Esophagus muscularis mucosa (tissue), 4 donors: ENCODE data around the gene MAPKAP1. TPM values are rescaled to one million over a fixed set of nuclear protein-coding genes. Genes with fewer than 3 reads are reported as not detected.
"Not testable (repeated sequence)": the region's sequence is repeated elsewhere in the genome, so short reads cannot be mapped to it uniquely, and the experiment has no call there.

Experiments used
- DNase-seq: peaks from one replicate; pipeline ENCODE4 v3.0.0-alpha.2; 2017; ENCODE audit errors: extremely low spot score
- H3K27ac ChIP-seq, 4 donors: fragments of 200-600 bp; sonication (generic); replicated peaks in 1 of 4; 1 replicate in 3 of 4; 2 replicates in 1 of 4; pipeline ENCODE4 v1.5.1; 2016 to 2019; ENCODE audit warnings: mild to moderate bottlenecking in 1 of 4
- H3K27me3 ChIP-seq, 4 donors: fragments of 200-600 bp; sonication (generic); one replicate each; pipeline versions ENCODE4 v1.5.1 to v1.6.0; 2016 to 2019
- H3K36me3 ChIP-seq, 4 donors: fragments of 200-600 bp; sonication (generic); one replicate each; pipeline ENCODE4 v1.5.1; 2016 to 2019
- H3K4me1 ChIP-seq, 4 donors: fragments of 200-600 bp; sonication (generic); one replicate each; pipeline ENCODE4 v1.5.1; 2016 to 2019
- H3K4me3 ChIP-seq, 4 donors: fragments of 200-600 bp; sonication (generic); 1 replicate in 2 of 4; 2 replicates in 2 of 4; pipeline ENCODE4 v1.5.1; 2016 to 2019; ENCODE audit warnings: mild to moderate bottlenecking in 4 of 4, moderate library complexity in 1 of 4
- H3K9me3 ChIP-seq, 4 donors: fragments of 200-600 bp; sonication (generic); 1 replicate in 3 of 4; 2 replicates in 1 of 4; pipeline ENCODE4 v1.5.1; 2016 to 2019
- EP300 ChIP-seq: sonication (generic); formaldehyde crosslinking; IDR thresholded peaks from one replicate; pipeline ENCODE4 v1.6.1; 2017; ENCODE audit warnings: antibody characterized with exemption
- POLR2A ChIP-seq: fragments of 450-650 bp; IDR thresholded peaks from one replicate; pipeline ENCODE4 v1.6.1; 2017; ENCODE audit warnings: antibody characterized with exemption, moderate library complexity, mild to moderate bottlenecking, low read depth
- POLR2AphosphoS5 ChIP-seq, 2 donors: sonication (generic); formaldehyde crosslinking; IDR thresholded peaks; one replicate each; pipeline ENCODE4 v1.6.1; 2017; ENCODE audit warnings: antibody characterized with exemption in 2 of 2
- WGBS: methylation state at CpG from one replicate; pipeline ENCODE4 v1.1.5; 2018; 5-methylcytosine and 5-hydroxymethylcytosine counted together
- intact Hi-C: fragments of 100-400 bp; cut with DNase I; formaldehyde crosslinking; loops from one replicate; pipeline ENCODE4 v1.15.1; 2023
- total RNA-seq, 4 donors: library from RNA; depleted of rRNA; stranded (reverse); fragments of >200 nt; gene quantifications; one replicate each; pipeline versions ENCODE4 v1.1.0 to v1.2.1, GENCODE V29; 2016
- TF ChIP-seq, protein P1 (sequence below), 3 experiments: fragments of 200-600 bp in 2 of 3; fragments of 450-650 bp in 1 of 3; sonication (generic) in 2 of 3; IDR thresholded peaks; one replicate each; pipeline ENCODE4 v1.5.1; 2017 to 2019; ENCODE audit warnings: antibody characterized with exemption in 3 of 3, mild to moderate bottlenecking in 2 of 3, moderate library complexity in 1 of 3

MAPKAP1 gene
- total RNA-seq, 4 donors from 2014 or later = 84.3 to 103 (median 93.4) TPM

- no peaks in the 10 kb centered on the region for H3K27me3 ChIP-seq
- peaks cover 0 to 8% (median 6%) of the 10 kb centered on the region in 4 donors for H3K4me1 ChIP-seq
- no peak overlapping the region for H3K27ac ChIP-seq
- no peak overlapping the region for H3K4me3 ChIP-seq
- no peak for DNase-seq
- WGBS = 69% methylated on average over 3 of the region's 3 CpGs
- TF ChIP-seq POLR2A = no peak
- no peaks in the 10 kb centered on the region for H3K9me3 ChIP-seq
- H3K36me3 ChIP-seq = no peaks in the 10 kb centered on the region
- intact Hi-C loops = no loop called here
Measured at GRCh38 chr9:125694478-125694877, 12.5 kb downstream of the MAPKAP1 start.

GRCh38 chr9:125693492-125693891 lies 13.5 kb downstream of the MAPKAP1 start:
- H3K36me3 ChIP-seq, H3K27ac ChIP-seq, H3K27me3 ChIP-seq, H3K4me1 ChIP-seq, DNase-seq, H3K9me3 ChIP-seq, H3K4me3 ChIP-seq, intact Hi-C loops: not testable (repeated sequence)
- 90% methylated on average over 10 of the region's 10 CpGs for WGBS

- no peak for DNase-seq
- Histone ChIP-seq H3K4me3 (no peak overlapping the region), H3K27me3 (no peaks in the 10 kb centered on the region), H3K9me3 (no peaks in the 10 kb centered on the region), H3K4me1 (peaks cover 0 to 8% (median 6%) of the 10 kb centered on the region in 4 donors), H3K36me3 (no peaks in the 10 kb centered on the region), H3K27ac (no peak overlapping the region)
- intact Hi-C loops = no loop called here
- WGBS = 58% methylated on average over 2 of the region's 2 CpGs
- no peak for TF ChIP-seq EP300
- no peak for TF ChIP-seq POLR2AphosphoS5 (IDR thresholded peaks at IDR 0.05)
- no peak for TF ChIP-seq POLR2A
- TF ChIP-seq, protein P1, sequence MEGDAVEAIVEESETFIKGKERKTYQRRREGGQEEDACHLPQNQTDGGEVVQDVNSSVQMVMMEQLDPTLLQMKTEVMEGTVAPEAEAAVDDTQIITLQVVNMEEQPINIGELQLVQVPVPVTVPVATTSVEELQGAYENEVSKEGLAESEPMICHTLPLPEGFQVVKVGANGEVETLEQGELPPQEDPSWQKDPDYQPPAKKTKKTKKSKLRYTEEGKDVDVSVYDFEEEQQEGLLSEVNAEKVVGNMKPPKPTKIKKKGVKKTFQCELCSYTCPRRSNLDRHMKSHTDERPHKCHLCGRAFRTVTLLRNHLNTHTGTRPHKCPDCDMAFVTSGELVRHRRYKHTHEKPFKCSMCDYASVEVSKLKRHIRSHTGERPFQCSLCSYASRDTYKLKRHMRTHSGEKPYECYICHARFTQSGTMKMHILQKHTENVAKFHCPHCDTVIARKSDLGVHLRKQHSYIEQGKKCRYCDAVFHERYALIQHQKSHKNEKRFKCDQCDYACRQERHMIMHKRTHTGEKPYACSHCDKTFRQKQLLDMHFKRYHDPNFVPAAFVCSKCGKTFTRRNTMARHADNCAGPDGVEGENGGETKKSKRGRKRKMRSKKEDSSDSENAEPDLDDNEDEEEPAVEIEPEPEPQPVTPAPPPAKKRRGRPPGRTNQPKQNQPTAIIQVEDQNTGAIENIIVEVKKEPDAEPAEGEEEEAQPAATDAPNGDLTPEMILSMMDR (IDR thresholded peaks at IDR 0.05) = no peak
Measured at GRCh38 chr9:125691869-125692268, 15.1 kb downstream of the MAPKAP1 start.

GRCh38 chr9:125690679-125691078 lies 16.3 kb downstream of the MAPKAP1 start:
- H3K36me3 ChIP-seq = no peaks in the 10 kb centered on the region
- no peaks in the 10 kb centered on the region for H3K27me3 ChIP-seq
- H3K9me3 ChIP-seq = no peaks in the 10 kb centered on the region
- no peak for DNase-seq
- no peak overlapping the region for H3K27ac ChIP-seq
- H3K4me1 ChIP-seq = peaks cover 0 to 7% (median 6%) of the 10 kb centered on the region in 4 donors
- no peak for TF ChIP-seq POLR2AphosphoS5 (IDR thresholded peaks at IDR 0.05)
- TF ChIP-seq, protein P1 (IDR thresholded peaks at IDR 0.05) = no peak
- no peak for TF ChIP-seq EP300
- TF ChIP-seq POLR2A = no peak
- 87% methylated on average over 10 of the region's 10 CpGs for WGBS
- intact Hi-C loops = no loop called here
- no peak overlapping the region for H3K4me3 ChIP-seq

GRCh38 chr9:125687163-125687863 lies 19.7 kb downstream of the MAPKAP1 start:
- no peak for DNase-seq
- H3K27me3 ChIP-seq = no peaks in the 10 kb centered on the region
- H3K9me3 ChIP-seq = no peaks in the 10 kb centered on the region
- H3K36me3 ChIP-seq = peaks cover 0 to 5% (median 2%) of the 10 kb centered on the region in 4 donors
- intact Hi-C loops = no loop called here
- H3K4me1 ChIP-seq = peaks cover 0 to 6% (median 2%) of the 10 kb centered on the region in 4 donors
- no peak for TF ChIP-seq POLR2AphosphoS5 (IDR thresholded peaks at IDR 0.05)
- TF ChIP-seq, protein P1 (IDR thresholded peaks at IDR 0.05) = no peak
- no peak for TF ChIP-seq EP300
- no peak for TF ChIP-seq POLR2A
- no peak overlapping the region for H3K27ac ChIP-seq
- WGBS = 92% methylated on average over 4 of the region's 4 CpGs
- H3K4me3 ChIP-seq = no peak overlapping the region

- H3K27ac ChIP-seq = no peak overlapping the region
Measured at GRCh38 chr9:125685167-125685566, 21.8 kb downstream of the MAPKAP1 start.

More at GRCh38 chr9:125685167-125685566, 21.8 kb downstream of the MAPKAP1 start:
- H3K9me3 ChIP-seq = no peaks in the 10 kb centered on the region
- H3K36me3 ChIP-seq = peaks cover 0 to 5% (median 2%) of the 10 kb centered on the region in 4 donors
- WGBS = 92% methylated on average over 3 of the region's 3 CpGs
- no peak for TF ChIP-seq POLR2A
- TF ChIP-seq, protein P1 (IDR thresholded peaks at IDR 0.05) = no peak
- TF ChIP-seq EP300 = no peak
- no peak for TF ChIP-seq POLR2AphosphoS5 (IDR thresholded peaks at IDR 0.05)
- no peak for DNase-seq
- intact Hi-C loops = no loop called here
- peaks cover 0 to 6% (median 3%) of the 10 kb centered on the region in 4 donors for H3K4me1 ChIP-seq
- H3K4me3 ChIP-seq = no peak overlapping the region
- no peaks in the 10 kb centered on the region for H3K27me3 ChIP-seq
